HK-2 (cell line): Measurements from ENCODE around the gene GAS7.
"Not testable (repeated sequence)": the region's sequence is repeated elsewhere in the genome, so short reads cannot be mapped to it uniquely, and the experiment has no call there.

Source experiments
- DNase-seq: peaks from one replicate; pipeline ENCODE4 v3.0.0-alpha.2; 2018; ENCODE audit not compliant: unreplicated experiment

The GAS7 gene

DNA sequence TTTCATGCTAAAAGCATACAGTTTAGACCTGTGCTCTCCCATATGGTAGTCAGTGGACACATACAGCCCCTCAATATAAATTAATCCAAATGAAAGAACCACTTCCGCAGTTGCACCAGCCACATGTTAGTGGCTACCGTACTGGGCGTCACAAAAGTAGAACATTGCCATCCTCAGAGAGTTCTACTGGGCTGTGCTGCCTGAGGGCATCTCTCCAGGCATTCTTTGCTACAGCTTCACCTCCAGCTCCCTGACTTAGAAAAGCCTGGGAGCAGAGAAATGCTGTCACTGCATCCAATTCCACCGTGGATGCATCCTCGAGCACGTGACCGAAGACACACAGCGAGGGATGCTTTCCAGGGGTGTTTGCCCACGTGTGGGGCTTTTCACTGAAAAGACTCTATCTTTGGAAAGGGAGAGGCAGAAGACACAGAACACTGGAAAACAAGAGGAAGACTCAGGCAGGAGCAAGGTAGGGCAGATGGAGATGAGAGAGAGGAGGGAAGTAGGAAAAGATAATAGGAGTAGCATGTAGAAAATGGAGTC is 86.4 kb downstream of the GAS7 start:
- DNase-seq, result no peak

DNA sequence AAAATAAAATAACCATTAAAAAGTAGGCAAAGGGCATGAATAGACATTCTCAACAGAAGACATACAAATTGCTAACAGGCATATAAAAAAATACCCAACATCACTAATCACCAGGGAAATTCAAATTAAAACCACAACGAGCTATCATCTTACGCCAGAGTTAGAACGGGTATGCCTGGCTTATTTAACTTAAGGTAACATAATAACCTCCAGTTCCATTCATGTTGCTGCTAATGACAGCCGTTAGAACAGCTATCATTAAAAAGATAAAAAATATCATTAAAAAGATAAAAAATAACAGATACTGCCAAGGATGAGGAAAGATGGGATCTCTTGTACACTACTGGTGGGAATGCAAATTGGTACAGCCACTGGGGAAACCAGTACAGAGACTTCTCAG is 89.3 kb downstream of the GAS7 start:
- no peak for DNase-seq

DNA sequence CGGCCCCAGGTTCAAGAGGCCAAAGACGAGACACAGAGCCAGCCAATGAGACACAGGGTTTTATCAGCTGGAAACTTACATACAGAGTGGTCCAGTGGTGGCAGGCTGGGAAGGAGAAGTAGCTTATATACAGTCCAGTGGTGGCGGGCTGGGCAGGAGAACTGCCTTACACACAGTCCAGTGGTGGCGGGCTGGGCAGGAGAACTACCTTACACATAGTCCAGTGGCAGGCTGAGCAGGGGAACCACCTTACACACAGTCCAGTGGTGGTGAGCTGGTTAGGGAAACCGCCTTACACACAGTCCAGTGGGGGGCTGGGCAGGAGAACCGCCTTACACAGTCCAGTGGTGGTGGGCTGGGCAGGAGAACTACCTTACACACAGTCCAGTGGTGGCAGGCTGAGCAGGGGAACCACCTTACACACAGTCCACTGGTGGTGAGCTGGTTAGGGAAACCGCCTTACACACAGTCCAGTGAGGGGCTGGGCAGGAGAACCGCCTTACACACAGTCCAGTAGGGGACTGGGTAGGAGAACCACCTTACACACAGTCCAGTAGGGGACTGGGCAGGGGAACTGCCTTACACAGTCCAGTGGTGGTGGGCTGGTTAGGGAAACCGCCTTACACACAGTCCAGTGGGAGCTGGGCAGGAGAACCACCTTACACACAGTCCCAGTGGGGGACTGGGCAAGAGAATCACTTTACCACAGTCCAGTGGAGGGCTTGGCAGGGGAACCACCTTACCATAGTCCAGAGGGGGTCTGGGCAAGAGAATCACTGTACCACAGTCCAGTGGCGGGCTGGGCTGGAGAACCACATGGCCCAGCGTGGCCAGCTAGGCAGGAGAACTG is 90.9 kb downstream of the GAS7 start:
- no peak for DNase-seq

DNA sequence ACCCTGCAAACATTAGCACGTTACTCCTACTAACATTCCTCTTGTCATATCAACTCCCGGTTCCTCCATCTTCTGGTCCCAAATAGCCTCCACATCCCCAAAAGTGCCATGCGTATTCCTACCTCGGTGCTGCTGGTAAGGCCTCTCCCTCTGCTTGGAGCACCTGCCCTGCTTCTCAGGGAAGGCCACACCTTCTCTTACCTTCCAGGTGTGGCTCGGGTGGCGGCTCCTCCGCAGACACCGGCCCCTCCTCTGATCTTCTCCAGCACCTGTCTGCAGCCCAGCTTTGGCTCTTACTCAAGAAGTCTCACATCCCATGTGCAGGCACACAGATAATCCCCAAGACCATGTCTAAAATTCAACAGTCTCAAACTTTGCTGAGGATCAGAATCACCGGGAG is 92.3 kb downstream of the GAS7 start:
- no peak for DNase-seq

DNA sequence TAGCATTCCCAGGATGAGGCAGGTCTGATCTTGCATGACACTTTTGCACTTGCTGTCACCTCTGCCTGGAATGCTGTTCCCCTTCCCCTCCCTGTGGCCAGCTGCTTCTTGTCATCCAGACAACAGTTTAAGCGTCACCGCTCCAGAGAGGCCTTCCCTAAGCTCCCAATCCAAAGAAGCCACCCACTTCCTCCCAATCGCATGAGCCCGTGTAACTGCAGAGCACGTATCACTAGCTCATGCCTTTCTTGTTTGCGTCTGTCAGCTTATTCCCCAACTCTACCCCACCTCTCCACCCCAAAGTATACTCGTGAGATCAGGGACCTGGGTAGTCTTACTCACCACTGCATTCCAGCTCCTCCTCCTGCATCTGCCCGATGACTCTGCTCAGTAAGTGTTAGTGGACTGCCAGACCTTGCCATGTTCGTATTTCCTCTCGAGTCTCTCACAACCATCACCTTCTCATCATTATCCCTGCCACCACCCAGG is 92.8 kb downstream of the GAS7 start:
- no peak for DNase-seq

DNA sequence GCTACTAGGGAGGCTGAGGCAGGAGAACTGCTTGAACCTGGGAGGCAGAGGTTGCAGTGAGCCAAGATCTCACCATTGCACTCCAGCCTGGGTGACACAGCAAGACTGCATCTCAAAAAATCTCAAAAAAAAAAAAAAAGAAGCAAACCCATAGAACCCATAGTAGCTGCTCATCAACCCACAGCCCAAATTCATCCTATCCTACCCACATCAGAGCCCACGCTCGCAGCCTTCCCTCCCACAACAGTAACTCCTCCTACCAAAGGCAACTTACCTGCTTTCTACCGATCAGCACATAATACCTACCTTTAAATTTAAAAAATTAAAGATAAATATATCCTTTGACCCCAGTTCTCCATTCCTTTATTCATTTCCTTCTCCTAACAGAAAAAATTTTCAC is 94.7 kb downstream of the GAS7 start:
- no peak for DNase-seq

DNA sequence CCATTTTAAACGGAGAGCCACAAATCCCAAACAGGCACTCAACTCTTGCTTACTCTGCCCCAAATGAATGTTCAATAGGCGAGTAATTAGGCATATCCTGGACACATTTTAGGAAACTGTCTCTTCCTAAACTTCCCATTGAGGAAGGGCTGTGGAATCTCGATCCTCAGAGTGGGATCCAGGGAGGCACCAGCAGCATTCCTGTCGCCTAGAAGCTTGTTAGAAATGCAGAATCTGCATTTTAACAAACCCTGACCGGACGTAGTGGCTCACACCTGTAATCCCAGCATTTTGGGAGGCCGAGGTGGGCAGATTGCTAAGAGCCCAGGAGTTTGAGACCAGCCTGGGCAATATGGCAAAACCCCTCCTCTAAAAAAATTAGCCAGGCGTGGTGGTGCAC is 95.6 kb downstream of the GAS7 start:
- DNase-seq, result no peak

DNA sequence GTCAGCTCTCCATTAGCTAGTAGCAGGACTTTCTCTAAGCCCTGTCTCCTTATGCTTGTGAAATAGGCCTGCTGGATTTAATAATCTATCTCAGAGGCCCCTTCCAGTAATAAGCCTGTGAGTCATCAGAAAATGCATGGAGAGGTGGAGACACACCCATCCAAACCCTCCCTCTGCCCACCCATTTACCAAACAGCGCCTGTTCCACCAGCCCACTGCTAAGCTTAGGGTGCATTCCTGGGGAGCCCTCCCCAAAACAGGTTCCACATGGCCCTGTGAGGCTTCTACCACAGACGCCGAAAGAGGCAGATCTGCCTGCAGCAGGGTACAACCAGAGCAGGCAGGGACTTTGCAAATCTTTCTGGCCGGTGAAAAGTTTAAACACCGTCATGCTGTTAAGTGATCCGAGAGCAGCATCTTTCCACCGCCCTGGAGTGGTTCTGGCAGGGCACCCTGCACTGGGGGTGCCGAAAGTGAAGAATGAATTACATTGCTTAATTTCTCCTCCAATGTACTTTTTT is 99.3 kb downstream of the GAS7 start:
- no peak for DNase-seq

DNA sequence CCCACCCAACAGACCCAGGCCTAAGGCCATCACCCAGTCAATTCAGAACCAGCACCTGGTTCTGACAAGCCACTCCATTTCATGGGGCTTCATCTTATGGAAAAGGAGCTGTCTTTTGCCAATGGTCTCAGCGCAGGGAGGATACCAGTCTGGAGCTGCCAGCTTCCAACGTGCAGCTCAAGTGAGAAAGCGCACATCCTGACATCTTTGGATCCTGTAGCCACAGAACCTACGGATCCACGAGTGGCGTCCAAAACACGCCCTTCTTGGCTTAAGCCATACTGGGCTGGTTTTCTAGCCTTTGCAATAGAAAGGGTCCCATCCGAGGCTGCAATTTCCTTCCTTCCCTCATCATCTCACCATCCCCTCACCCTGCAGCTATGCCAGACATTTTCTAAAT is 101.8 kb downstream of the GAS7 start:
- DNase-seq, result no peak

DNA sequence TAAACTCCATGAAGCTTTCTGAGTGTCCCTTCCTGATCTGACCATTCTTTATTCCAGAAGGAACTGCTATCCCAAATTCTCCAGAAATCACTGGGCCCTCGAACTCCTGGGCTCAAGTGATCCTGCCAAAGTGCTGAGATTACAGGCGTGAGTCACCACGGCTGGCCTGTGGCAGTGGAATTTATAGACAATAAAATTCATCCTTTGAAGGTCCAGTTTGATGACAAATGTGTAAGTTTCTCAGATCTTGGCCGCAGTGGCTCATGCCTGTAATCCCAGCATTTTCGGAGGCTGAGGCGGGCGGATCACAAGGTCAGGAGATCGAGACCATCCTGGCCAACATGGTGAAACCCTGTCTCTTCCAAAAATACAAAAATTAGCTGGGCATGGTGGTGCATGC is 103.1 kb downstream of the GAS7 start:
- DNase-seq, result not testable (repeated sequence)

DNA sequence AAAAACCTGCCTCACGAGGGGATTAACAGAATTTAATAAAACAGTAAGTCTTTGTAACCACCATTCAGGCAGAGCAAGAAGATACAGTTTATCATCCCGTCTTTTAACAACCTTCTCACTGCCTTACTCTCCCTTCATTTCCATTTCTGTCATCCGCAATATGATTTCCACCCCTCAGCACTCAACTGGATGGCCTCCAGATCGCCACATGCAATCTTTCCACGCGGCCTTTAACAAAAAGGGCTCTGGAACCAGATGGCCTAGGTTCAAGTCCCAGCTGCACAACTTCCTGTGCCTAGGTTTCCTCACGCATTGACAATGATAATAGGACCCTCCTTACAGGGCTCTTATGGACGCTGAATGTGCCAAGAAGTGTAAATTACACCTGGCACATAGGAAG is 103.6 kb downstream of the GAS7 start:
- no peak for DNase-seq

DNA sequence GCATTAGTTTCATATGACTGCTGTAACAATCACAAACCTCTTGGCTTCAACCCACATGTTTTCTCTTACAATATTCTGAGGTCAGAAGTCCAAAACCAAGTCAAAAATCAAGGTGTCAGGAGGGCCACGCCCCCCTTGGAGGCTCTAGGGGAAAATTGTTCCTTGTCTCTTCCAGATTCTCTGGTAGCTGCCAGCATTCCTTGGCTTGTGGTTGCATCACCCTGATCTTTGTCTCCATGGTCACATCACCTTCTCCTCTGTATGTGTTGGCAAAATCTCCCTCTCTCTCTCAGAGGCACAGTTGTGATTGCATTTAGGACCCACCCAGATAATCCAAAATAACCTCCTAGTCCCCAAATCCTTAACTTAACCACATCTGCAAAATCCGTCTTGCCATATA is 105.8 kb downstream of the GAS7 start:
- DNase-seq, result no peak

DNA sequence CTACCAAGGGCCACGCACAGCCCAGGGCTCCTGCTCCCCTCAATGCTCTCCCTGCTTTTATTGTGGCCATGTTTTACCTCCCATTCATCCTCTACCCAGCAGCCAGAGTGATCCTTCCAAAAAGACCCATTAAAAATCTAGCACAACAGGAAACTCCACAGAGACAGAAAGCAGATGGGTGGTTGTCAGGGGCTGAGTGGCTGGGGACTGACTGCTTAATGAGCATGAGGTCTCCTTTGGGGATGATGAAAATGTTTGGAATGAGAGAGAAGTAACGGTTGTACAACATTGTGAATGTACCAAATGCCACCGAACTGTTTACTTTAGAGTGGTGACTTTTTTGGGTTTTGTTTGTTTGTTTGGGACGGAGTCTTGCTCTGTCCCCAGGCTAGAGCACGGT is 107.4 kb downstream of the GAS7 start:
- DNase-seq, result no peak

DNA sequence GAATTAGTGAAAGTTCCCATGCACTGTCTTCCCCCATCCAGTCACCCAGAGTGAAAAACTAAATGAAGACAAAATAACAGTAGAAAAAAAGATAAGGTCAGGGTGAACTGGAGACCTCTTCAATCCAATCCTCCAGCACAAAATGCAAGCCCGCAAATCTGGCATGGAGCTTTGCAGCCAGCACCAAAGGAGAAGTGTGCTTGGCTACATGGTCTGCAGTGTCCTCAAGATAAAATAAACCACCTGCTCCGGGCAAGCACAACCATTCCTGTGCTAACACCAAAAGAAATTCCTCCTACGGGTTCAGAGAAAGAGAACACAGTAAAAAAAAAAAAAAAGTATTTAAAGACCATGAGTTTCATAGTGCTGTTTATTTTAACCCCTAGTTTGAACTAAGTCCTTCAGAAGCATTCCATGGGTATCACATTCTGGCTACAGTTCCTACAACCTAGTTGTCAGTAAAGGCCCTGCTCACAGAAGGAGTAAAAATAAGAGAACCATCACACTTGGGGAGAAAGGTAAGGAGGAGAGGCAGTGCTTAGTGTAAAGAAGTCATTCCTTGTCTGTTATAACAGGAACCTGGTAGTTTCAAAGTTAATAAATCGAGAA is 109.1 kb downstream of the GAS7 start:
- no peak for DNase-seq

DNA sequence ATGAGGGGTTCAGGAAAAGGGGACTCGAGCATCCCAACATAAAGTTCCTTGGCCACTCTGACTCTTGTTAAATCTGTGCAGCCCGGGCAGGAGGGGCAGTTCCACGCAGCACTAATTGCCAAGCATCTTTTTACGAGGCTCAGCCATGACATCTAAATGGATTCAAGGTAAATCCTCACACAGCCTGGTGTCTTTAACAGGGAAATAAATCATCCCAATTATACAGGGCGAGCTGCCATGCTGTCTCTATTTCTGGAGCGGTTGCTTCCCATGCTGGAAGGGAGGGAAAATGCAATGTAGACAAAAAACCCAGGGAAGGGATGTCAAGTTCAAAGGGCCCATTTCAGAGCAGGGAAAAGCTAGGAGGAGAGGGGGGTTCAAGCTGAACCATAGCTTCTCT is 110.0 kb downstream of the GAS7 start:
- DNase-seq, result no peak

DNA sequence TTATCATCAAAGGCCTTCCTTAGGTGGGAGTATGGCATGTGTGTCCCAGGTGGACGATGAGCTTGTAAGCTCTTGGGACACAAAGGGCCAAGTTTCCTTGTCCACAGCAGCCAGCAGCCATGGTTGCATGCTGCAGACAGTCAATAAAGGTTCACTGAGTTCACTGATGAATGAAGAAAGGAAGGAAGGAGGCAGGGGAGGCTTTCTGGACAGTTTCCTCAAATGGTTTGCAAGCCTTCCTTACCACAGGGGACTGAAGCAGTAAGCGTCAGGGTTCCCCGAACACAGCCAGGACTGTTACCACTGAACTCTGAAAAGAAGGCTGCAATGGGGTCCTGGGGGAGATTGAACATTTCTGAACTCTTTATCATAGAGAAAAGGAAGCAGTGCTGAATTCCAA is 111.1 kb downstream of the GAS7 start:
- no peak for DNase-seq

DNA sequence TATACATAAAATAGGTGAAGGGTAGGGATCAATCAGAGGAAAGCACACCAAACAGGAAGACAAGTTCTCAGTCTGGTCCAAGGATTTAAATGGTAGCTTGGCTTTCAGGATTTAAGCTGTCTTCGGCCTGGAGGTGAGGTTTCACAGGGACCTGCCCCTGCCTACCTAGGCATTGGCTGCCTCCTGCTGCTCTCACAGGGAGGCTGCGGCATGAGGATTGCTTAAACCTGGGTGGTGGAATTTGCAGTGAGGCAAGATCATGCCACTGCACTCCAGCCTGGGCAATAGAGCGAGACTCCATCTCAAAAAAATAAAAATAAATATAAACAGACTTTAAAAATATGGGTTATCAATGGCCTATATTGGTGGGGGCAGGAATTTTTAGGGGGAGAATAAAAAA is 114.5 kb downstream of the GAS7 start:
- DNase-seq, result no peak

DNA sequence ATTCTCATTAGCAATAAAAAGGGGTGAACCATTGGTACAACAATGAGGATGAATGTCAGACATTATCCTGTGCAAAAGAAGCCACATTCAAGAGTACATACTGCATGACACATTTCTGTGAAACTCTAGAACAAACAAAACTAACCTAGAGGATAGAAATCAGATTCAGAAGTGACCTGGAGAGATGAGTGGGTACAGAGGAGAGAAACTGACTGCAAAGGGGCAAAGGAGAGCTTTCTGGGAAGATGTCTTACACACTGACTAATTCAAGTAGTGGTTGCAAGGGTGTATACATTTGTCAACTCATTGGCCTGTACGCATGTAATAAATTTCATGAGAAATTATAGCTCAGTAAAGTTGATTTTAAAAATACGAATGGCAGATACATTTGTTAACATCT is 115.6 kb downstream of the GAS7 start:
- DNase-seq, result no peak

DNA sequence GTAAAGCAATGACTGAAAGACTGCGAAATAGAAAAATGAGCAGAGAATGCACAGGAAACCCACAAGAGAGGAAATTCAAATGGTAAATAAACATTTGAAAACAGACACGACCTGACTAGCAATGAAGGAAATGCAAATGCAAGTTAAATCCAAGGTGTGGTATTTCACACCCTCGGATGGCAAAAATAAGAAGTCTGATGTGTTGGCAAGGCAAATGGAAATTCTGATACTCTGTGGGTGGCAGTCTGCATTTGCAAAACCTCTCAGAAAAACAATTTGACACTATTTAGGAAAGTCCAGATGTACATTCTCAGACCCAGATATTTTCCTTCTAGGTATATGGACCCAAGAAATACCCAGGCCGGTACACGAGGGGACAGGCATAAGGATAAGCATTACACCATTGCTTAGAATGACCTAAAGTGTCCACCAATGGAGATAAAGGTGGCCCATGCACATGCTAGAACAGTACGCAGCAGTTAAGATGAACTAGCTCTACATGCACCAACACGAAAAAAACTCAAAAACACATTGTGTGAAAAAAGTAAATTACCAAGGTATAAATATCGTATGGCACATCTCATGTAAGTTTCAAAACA is 116.7 kb downstream of the GAS7 start:
- no peak for DNase-seq

DNA sequence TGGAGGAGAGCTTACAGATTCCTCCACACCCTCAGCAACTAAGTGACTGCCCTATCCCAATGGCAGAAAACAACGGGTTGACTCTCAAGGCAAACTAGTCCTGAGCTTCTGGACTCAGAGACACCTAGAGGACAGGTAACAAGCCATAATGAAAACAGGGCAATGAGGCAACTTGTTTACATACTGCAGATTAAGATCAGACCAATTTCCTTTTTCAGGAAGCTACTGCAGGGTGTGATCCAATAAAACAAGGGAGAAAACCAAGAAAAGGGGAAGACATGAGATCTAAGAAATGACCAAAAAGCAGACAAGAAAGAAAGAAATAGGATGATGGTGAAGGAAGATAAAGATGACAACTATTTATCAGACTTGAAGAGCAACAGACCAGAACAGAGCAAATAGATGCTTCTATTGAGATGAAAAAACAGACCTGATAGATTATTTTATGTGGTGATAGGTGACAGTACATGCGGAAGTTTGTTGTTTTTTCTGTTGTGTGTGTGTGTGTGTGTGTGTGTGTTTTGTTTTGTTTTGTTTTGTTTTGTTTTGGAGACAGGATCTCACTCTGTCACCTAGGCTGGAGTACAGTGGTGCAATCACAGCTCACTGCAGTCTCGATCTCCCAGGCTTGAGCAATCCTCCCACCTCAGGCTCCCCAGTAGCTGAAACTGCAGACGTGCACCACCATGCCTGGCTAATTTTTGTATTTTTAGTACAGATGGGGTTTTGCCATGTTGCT is 120.7 kb downstream of the GAS7 start:
- DNase-seq, result no peak

DNA sequence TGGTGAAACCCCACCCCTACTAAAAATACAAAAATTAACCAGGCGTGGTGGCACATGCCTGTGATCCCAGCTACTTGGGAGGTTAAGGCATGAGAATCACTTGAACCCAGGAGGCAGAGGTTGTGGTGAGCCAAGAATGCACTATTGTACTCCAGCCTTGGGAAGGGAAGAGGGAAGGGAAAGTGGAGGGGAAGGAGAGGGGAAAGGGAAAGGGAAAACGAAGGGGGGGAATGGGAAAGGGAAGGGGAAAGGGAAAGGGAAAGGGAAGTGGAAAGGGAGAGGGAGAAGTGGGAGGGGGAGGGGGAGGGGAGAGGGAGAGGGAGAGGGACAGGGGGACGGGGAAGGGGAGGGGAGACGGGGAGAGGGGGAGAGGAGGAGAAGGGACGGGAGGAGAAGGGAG is 122.5 kb downstream of the GAS7 start:
- no peak for DNase-seq

DNA sequence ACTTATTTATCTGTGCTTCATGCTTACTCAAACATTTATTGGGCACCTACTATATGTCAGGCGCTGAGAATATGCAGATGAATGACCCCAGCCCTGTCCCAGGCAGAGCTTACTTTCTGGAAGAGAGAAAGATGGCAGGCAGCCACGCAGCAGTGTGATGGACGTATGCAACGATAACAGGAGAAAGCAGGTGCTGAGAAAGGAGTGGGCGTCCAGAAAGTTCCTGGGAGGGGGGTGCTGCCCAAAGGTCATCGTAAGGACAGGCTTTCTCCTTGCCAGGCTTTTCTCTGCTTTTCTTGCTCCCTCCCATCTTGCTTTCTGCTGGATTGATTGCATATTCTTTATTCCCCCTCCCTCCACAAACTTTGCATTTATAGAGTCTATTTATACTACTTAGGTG is 124.5 kb downstream of the GAS7 start:
- no peak for DNase-seq
